ENCODE measurements around the gene KIF6.

KIF6 gene

DNA sequence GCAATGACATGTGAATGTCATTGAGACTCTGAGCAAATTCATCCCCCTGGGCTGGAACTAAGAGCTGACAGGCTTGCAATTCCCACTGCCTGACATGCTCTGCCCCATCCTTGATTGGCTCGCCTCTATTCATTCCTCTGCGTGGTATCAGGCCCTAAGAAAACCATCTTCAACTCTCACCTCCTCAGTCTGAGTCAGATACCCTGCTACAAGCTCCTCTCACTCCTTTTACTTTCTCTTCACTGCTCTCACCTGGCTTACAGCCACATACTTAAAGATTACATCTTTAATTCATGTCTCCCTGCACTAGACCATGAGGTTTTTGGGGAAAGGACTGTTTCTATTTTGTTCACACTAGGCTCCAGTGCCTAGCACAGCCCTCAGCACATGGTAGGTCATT lies 131.6 kb downstream of the KIF6 start:
- DNase-seq (ENCODE audit: extremely low read depth, low read depth) = no peak

DNA sequence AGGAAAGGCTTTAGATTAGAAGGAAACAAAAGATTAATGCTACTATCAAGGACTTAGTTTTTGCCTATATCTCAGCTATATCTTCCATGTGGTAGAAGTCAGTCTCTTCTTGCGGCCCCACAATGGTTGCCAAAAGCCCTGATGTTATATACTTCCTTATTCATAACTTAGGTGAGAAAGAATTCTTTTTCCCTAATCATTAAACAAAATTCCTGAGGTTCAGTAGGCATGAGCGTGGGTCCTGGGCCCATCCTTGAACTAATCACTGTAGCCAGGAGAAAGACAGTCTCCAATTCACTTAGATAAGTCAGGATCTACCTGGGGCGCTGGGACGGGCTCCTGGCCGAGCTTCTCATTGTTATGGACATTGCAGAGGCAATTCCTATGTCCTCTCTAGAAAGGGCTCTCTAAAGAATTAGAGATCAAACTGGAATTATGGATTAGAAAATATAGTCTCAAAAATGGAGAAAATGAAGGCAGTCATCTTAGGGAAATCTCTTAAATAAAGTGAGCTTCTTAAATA lies 134.3 kb downstream of the KIF6 start:
- TF ChIP-seq, protein P1, sequence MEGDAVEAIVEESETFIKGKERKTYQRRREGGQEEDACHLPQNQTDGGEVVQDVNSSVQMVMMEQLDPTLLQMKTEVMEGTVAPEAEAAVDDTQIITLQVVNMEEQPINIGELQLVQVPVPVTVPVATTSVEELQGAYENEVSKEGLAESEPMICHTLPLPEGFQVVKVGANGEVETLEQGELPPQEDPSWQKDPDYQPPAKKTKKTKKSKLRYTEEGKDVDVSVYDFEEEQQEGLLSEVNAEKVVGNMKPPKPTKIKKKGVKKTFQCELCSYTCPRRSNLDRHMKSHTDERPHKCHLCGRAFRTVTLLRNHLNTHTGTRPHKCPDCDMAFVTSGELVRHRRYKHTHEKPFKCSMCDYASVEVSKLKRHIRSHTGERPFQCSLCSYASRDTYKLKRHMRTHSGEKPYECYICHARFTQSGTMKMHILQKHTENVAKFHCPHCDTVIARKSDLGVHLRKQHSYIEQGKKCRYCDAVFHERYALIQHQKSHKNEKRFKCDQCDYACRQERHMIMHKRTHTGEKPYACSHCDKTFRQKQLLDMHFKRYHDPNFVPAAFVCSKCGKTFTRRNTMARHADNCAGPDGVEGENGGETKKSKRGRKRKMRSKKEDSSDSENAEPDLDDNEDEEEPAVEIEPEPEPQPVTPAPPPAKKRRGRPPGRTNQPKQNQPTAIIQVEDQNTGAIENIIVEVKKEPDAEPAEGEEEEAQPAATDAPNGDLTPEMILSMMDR (IDR thresholded peaks at IDR 0.05; ENCODE audit: low read depth, low read length) = no peak
- no peak for DNase-seq (ENCODE audit: extremely low read depth, low read depth)

More for the DNA sequence above, 131.6 kb downstream of the KIF6 start:
- TF ChIP-seq, protein P1 (IDR thresholded peaks at IDR 0.05; ENCODE audit: low read depth, low read length) = no peak

DNA sequence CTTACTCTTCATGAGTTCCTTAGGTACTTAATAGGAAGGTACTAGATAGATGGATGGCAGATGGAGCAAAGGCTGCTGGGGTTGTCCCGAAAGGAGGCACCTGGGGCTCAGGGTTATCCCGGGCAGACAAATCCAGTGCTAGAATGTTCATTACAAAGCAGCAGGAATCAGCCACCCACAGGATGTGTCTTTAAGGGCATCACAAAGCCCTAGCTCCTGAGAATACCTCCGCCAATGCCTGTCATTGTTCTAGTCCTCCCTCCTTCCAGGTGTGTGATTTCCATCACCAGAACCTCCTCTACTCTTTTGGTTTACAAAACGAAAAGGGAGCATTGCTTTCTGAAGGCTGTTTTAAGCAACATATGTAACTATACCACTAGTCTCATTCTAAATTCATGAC lies 138.1 kb downstream of the KIF6 start:
- TF ChIP-seq, protein P1 (IDR thresholded peaks at IDR 0.05; ENCODE audit: low read depth, low read length) = no peak
- no peak for DNase-seq (ENCODE audit: extremely low read depth, low read depth)

DNA sequence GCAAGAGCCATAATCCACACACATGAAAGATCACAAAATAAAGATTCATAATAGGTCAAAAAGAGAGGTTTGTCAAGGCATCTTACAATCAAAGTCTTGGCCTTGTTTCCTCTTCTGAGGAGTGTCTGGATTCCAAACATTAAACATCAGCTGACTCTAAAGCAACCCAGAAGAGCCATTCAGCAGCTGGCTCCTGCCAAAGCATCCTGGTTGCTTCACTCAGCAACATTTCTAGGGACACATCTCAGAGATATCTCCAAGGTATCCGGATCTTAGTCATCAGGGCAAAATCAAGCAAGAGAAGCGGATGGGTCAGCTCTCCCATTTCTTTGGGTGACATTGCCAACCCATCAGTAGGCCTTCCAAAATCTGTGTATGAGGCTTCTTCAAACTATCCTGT lies 139.6 kb downstream of the KIF6 start:
- TF ChIP-seq, protein P1 (IDR thresholded peaks at IDR 0.05; ENCODE audit: low read depth, low read length) = no peak
- DNase-seq (ENCODE audit: extremely low read depth, low read depth) = no peak

DNA sequence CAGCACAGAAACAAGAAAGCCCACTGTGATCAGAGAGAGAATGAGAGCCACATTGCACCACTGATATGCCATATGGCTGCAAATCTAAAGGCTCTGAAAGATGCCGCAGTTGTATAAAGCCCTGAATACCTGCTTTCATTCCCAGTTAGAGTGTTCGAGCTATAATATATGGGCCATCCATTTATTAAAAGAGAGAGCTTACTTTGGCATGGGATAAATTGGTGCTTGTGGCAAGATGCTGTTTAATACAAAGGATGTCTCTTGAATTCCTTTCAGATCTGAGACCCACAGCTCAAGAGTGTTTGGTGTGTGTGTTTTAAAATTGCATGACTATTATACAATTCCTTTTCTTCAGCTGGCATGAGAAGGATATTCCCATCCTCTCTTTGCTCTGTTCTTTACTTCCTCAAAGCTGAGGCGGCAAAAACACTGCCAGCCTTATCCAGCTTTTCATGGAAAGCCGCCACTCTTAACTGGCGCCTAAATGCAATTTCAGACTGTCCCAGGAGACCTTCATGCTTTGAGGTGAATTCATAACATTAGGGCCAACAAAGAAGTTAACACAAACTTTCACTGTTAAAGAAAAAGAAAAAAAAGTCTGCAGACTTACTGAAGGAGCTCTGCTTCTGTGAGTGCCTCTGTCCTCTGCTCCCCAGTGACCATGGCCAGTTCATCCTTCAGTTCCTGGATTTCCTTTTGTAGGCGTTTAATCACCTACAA lies 147.6 kb downstream of the KIF6 start:
- TF ChIP-seq, protein P1 (IDR thresholded peaks at IDR 0.05; ENCODE audit: low read depth, low read length) = no peak
- DNase-seq (ENCODE audit: extremely low read depth, low read depth) = no peak

DNA sequence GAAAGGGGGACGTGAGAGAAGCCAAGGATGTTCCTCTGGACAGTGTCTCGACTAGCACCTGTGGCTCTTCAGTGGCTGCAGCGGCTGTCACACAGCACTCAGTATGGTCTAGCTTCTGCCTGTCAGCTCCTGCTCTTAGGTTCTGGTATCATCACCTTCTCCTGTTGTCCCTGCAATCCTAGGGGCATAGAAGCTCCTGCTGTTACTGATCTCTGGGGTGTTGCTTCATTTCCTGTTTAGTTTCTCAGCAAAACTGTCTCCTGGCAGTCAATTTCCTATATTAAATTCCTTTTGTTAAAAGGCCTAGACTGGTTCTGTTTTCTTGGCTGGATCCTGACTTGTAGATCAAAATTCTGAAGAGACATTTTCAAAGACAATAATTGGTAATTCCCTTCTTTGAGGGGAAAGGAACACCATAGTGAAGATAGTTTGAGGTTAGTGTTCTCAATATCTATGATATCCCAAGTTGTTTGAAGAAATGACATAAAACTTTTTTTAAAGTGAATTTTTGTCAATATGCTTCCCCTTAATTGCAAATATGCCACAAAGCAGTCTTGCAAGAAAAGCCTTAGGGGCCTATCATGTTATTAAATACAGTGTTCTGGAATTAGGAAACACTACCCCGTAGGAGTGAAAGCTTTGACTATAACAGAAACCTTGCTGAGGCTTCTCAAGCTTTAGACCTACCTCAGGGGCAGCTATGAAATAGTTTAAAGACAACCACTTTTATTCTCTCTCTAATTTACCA lies 148.5 kb downstream of the KIF6 start:
- DNase-seq (ENCODE audit: extremely low read depth, low read depth) = no peak
- TF ChIP-seq, protein P1 (IDR thresholded peaks at IDR 0.05; ENCODE audit: low read depth, low read length) = no peak

DNA sequence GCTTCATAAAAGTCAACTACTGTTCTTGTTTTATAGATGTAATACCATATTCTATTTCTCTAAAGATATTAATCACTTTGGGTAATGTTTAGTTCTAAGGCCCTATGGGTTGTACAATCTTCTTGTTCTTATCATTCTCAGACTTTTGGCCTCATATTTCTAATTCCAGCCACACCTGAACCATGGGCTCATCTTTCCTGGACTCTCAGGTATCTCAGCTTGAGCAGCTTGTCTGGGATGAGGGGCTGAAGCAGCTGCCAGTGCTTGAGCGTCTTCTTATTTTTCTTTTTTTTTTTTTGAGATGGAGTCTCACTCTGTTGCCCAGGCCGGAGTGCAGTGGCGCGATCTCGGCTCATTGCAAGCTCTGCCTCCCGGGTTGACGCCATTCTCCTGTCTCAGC lies 150.2 kb downstream of the KIF6 start:
- TF ChIP-seq, protein P1 (IDR thresholded peaks at IDR 0.05; ENCODE audit: low read depth, low read length) = no peak
- no peak for DNase-seq (ENCODE audit: extremely low read depth, low read depth)

Measured in AG09319 (cell line).